Upper lobe of left lung (tissue), 4 donors: ENCODE data around the gene ZNF117.

ENCODE experiments used
- POLR2A ChIP-seq, 4 donors: fragments of 450-650 bp; IDR thresholded peaks; one replicate each; pipeline ENCODE4 v1.5.1; 2016 to 2017; ENCODE audit warnings: antibody characterized with exemption in 4 of 4, mild to moderate bottlenecking in 2 of 4
- TF ChIP-seq, protein P1 (sequence below), 6 experiments: fragments of 450-650 bp in 4 of 6; fragments of 200-600 bp in 2 of 6; sonication (generic) in 2 of 6; IDR thresholded peaks; one replicate each; pipeline ENCODE4 v1.5.1; 2016 to 2019; ENCODE audit warnings: antibody characterized with exemption in 6 of 6

DNA sequence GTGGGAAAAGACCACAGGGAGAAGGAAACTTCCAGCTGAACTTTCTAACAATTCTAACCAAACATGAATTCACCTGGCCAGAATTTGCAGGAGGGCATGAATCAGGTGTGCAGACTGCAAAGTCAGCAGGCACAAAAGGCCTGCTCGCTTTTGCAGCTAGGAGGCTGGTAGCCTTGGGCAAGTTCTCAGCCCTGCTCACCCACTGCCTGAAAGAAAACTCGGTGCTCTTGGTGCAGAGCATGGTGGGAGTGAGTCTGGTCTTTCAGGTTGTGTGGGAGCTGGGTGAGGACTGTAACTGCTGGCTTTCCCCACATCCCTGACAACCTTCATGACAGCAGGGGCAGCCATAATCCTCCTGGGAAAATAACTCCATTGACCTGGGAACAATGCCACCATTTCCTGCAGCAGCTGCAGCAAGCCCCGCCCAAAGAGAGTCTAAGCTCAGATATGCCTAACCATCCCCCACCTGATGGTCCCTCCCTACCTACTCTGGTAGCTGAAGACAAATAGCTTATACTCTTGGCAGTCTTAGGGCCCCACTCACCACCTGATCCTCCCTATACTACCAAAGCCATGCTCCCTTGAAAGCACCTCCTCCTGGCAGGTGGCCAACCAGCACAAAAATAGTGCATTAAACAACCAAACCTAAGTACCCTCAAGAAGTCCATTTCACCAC, 31.6 kb downstream of the ZNF117 start:
- TF ChIP-seq POLR2A (IDR thresholded peaks at IDR 0.05): no peak
- TF ChIP-seq, protein P1, sequence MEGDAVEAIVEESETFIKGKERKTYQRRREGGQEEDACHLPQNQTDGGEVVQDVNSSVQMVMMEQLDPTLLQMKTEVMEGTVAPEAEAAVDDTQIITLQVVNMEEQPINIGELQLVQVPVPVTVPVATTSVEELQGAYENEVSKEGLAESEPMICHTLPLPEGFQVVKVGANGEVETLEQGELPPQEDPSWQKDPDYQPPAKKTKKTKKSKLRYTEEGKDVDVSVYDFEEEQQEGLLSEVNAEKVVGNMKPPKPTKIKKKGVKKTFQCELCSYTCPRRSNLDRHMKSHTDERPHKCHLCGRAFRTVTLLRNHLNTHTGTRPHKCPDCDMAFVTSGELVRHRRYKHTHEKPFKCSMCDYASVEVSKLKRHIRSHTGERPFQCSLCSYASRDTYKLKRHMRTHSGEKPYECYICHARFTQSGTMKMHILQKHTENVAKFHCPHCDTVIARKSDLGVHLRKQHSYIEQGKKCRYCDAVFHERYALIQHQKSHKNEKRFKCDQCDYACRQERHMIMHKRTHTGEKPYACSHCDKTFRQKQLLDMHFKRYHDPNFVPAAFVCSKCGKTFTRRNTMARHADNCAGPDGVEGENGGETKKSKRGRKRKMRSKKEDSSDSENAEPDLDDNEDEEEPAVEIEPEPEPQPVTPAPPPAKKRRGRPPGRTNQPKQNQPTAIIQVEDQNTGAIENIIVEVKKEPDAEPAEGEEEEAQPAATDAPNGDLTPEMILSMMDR (IDR thresholded peaks at IDR 0.05): no peak
